Glomerular endothelial cell (primary cell): ENCODE measurements around the gene ABCA2. TPM values are rescaled to one million over a fixed set of nuclear protein-coding genes. Genes with fewer than 3 reads are reported as not detected.

Source experiments
- DNase-seq: peaks from one replicate; pipeline ENCODE4 v3.0.0-alpha.2; 2011; ENCODE audit warnings: low read depth, low spot score; ENCODE audit errors: extremely low read depth
- total RNA-seq: library from RNA; depleted of rRNA; stranded (reverse); fragments of >200 nt; gene quantifications from 2 replicates; pipeline ENCODE4 v1.2.3, GENCODE V29; 2015

The ABCA2 gene
- total RNA-seq, 1 donor from 2014 or later, result 28.4 TPM

GRCh38 chr9:137030538-137031527 is 2.8 kb upstream of the ABCA2 start:
- DNase-seq, result no peak

GRCh38 chr9:137030006-137030405 is 2.0 kb upstream of the ABCA2 start:
- DNase-seq, result no peak

- DNase-seq, result no peak
Measured at GRCh38 chr9:137029058-137029936, 1.3 kb upstream of the ABCA2 start.

DNA sequence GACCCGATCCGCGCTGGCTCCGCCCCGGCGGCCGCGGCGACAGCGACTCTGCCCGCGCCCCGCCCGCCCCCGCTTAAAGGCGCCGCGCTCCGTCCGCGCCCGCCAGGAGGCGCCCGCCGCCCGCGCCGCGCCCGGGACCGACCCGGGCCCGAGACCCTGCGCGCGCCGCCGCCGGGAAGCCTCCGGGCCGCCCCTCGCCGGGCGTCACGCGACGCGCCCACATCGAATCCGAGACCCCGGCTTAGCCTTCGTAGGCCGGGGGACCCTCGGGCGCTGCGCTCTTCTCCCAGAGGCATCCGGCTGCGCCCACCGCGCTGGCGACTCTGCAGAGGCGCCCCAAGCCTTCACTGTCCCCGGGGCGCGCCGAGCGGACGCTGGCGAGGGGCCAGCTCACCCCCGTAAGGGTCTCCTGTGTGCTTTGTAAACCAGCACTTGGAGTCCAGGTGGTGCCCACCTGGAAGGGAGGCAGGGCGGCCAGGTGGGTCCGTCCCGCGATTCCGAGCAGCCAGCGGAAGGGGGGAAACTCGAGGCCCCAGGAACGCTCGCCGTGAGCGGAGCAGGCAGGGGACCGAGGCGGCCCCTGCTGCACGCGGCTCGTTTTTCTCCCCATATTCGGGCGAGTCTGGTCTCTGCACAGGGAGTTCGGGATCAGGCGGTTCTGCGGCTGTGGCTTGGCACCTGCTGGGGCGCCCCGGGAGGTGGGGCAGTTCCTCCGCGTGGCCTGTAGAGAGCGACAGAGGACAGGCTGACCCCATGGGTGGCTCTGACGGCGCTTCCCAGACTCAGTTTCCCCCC is 423 bp upstream of the ABCA2 start:
- DNase-seq, result no peak

- DNase-seq, result no peak
Measured at GRCh38 chr9:137026828-137027227, 1.2 kb downstream of the ABCA2 start.

DNA sequence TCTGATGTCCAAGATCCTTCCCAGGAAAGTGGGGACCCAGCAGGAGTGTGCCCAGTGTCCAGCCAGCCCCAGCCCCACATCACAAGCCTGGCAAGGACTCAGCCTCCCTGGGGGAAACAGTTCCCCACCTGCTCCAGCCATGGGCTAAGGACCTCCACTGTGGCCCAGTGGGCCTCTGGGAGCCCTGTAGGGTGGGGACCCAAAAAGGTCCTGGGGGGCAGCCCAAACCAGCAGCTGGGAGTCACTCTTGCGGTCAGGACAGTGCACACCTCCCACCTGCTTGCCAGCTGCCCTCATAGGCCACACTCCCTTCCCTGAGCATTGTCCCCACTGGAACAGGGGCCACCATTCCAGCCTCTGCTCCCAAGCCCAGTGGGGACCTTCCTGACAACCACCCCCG is 1.7 kb downstream of the ABCA2 start:
- no peak for DNase-seq

DNA sequence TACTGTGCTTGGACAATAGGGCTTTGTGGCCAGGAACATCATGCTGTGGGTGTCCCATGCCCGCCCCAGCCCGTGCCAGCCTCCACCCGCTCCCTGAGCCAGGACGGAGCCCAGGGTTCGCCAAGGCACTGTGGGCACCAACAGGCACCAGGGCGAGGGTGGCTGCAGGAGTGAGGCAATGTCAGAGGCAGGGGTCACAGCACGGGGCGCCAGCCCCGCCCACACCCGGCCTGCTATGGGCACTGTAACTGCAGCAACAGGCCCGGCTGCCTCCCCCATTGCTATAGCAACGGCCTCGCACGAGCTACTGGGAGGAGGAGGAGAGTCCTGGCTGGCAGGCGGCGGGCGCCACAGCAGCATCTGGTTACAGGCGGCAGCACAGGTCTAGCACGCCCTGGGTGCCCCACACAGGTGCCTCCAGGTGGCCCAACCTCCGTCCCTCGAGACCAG is 2.5 kb downstream of the ABCA2 start:
- DNase-seq, result no peak

DNA sequence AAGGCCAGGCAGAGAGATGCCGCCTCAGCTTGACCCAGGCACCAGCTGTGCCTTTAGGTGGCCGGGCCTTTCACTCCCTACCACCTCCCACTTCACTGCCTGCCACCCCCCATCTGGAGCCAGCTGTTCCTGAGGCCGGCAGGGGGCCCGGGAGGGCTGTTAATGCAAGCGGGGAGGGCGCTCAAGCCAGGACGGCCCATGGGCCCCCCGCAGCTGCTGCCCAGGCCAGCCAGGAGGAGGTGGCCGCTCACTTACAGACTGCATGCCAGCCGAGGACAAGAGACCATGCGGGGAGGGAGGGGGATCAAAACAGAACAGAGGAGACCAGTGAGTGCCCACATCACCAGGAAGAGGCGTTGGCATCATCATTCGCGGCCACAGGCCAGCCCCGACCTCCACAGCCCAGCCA is 4.5 kb downstream of the ABCA2 start:
- DNase-seq, result no peak

DNA sequence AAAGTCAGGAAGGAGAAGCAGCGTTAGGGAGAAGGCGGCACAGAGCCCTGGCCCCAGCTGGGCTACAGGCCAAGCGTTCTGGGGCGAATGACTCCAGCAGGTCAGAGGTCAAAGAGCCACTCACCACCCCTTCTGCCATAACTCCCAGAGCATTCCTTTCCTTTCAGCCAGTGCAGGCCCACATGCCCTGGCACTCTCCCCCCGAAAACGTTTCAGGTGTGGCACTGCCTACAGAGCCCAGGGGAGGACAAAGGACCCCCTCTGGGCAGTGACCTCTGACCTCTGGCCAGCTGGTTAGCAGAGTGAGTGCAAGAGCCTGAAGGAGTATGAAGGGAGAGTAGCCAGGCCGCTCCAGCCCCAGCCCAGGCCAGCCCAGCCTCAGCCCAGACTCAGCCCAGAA is 4.9 kb downstream of the ABCA2 start:
- DNase-seq, result no peak

GRCh38 chr9:137022662-137023008 is 5.4 kb downstream of the ABCA2 start:
- no peak for DNase-seq

GRCh38 chr9:137021979-137022661 is 5.9 kb downstream of the ABCA2 start:
- DNase-seq, result no peak

DNA sequence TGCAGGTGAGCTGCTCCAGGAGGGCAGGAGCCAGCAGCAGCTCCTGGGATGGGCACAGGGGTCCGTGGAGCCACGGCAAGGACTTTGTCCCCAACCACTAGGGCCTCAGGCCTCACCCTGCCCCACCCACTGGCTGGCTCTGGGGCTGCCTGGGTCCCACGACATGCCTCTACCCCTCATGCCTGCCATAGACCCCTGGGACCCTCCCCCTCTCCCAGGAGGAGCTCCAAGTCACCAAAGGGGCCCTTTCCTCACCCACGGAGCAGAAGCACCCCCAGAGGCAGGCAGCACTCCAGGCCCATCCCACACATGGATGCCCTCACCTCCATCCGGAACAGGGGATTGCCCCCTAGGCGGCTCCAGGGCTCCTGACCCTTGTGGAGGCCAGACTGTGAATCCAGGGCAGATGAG is 6.5 kb downstream of the ABCA2 start:
- no peak for DNase-seq

DNA sequence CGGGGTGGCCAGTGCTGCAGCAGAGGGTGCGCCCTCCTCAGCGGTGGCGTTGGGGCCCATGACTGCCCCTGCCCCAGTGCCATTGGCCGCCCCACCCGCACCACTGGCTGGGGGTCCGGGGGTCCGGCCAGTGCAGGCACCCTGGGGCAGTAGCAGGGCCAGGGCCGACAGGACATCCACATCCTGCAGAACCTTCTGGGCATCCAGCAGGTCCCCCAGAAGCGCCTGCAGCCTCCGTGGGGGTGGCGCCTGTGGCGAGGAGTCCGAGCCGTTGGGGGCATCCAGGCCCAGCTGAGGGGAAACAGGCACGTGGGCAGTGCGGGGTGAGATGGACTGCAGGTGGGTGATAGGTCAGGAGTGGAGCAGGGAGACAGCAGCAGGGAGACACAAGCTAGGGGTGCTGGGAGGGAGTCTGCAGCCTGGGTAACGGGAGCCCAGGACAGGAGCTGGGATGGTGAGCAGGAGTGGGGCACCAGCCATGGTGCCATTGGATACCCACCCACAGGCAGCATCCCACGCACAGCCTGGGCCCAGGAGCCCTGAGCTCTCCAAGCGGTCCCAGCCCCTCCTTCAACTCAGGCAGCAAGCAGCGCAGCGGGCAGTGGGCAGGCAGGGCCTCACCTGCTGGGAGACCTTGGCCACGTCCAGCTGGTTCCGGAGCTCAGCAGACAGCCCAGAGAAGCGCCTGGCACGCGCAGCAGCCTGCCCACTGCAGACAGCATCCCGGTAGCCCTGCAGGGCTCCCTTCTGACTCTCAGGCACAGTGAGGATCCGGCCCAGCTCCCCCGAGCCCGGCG is 7.1 kb downstream of the ABCA2 start:
- DNase-seq, result no peak

DNA sequence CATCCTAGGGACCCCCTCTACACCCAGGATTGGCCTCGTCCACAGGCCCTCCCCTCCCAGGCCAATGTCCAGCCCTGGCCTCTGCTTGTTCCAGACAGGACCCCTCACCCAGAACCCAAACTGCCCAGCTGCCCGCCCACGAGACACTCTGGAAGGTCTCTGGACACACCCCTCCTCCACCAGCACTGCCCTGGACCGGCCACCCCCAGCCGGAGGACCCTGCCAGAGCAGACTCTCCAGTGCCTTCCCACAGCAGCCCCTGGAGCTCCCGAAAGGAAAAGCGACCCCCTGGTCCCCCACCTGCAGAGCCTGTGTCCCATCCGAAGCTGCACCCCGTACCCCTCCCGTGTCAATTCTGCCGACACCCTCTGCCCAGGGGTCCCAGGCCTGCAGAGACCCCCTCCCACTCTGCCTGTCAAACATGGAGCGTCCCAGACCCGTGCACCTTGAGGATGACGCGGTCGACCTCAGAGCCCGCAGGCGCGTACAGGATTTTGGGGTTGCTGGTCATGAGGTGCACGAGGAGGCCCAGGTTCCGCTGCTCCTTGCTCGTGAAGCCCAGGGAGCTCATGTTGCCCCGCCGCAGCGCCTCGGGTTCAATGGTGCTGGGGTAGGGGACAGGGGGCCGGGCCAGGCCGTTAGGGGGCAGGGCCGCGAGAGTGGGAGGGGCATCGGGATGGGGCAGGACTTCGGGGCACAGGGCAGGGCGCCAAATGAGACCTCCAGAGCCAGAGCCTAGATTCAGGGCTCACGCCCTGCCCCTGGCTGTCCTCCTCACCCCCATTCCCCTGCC is 8.0 kb downstream of the ABCA2 start:
- no peak for DNase-seq

GRCh38 chr9:137018761-137019559 is 9.1 kb downstream of the ABCA2 start:
- no peak for DNase-seq

DNA sequence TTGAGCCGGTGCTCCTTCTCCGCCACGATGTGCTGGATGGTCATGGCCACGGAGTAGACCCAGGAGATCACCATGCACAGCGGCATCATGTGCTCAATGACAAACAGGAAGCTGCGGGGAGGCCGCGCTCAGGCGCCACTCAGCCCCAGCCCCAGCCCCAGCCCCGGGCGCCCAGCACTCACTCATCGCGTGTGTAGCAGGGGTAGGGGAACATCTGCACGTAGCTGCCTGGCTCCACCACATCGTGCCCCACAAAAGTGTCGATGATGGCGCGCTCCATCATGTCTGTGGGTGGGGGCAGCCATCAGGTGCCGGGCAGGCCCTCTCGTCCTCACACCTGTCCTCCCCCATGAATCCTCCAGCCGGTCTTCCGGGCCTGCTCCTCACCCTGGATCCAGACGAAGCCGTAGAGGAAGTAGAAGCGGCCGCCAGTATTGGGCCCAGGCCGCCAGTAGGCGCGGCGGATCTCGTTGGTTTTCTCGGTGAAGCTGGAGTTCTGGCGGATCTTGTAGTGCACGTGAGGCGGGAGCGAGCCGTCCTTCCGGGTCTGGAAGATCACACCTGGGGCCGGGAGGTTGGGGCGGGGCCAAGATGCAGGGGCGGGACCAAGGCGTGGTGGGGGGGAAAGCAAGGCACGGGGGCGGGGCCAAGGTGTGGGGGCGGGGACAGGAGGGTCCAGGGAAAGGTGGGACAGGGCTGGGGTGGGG is 10.1 kb downstream of the ABCA2 start:
- DNase-seq, result no peak

GRCh38 chr9:137017071-137017470 is 11.0 kb downstream of the ABCA2 start:
- DNase-seq, result no peak
